Motor neuron (in vitro differentiated cells): ENCODE results near the gene PRR14L. TPM values are rescaled to one million over a fixed set of nuclear protein-coding genes. Genes with fewer than 3 reads are reported as not detected.

ENCODE experiments used
- ATAC-seq, 8 experiments: fragments of 200-7000 bp; cut with Tn5 transposase; replicated peaks in 6 of 8; 2 replicates each; pipeline ENCODE4 v1.8.0; 2021; ENCODE audit warnings: mild to moderate bottlenecking in 8 of 8, moderate library complexity in 8 of 8
- H3K27ac ChIP-seq, 2 donors: fragments of 250-450 bp; sonication (Bioruptor Pico); 2 replicates each; pipeline ENCODE4 v1.9.0; 2021; ENCODE audit warnings: antibody characterized with exemption in 2 of 2, mild to moderate bottlenecking in 2 of 2, moderate library complexity in 1 of 2
- H3K4me1 ChIP-seq, 2 donors: fragments of 250-450 bp; sonication (Bioruptor Pico); replicated peaks in 1 of 2; 2 replicates each; pipeline ENCODE4 v1.6.1; 2021; ENCODE audit warnings: antibody characterized with exemption in 2 of 2, mild to moderate bottlenecking in 2 of 2, moderate library complexity in 1 of 2
- H3K4me3 ChIP-seq, 5 donors: fragments of 250-450 bp; sonication (Bioruptor Pico); 2 replicates each; pipeline ENCODE4 v1.9.0; 2021; ENCODE audit warnings: antibody characterized with exemption in 5 of 5, mild to moderate bottlenecking in 5 of 5, moderate library complexity in 4 of 5
- WGBS, 10 experiments: fragments of 450-650 bp; shearing (Covaris generic); methylation state at CpG; one replicate each; pipeline ENCODE4 v1.0.0; 2022; 5-methylcytosine and 5-hydroxymethylcytosine counted together
- in situ Hi-C, 9 experiments: fragments of 400-800 bp; cut with MboI; loops; one replicate each; pipeline ENCODE4 v1.15.0; 2021; ENCODE audit warnings: low sequenced_read_pairs in 9 of 9, low pct_unique_long_range_greater_than_20kb in 2 of 9; ENCODE audit not compliant: unreplicated experiment in 9 of 9
- total RNA-seq, 8 experiments: library from RNA; unstranded; fragments of 300-600 nt; gene quantifications; 2 replicates each; pipeline versions ENCODE4 v1.2.3 to v1.2.4, GENCODE V29; 2022

The PRR14L gene
- total RNA-seq, 8 experiments from 2014 or later: 17.5 to 52.3 (median 28.6) TPM

- WGBS, 10 experiments: 43 to 100% (median 85%) methylated on average over 2 to 6 of the region's 6 CpGs; no CpG with 5 or more reads in 1 of the 10 experiments
- ATAC-seq: peak in 2 of 8 experiments; percentile 76 to 81
- H3K27ac ChIP-seq: no peak overlapping the region
- peaks cover 0 to 3% of the 10 kb centered on the region in 2 donors for H3K4me1 ChIP-seq
- H3K4me3 ChIP-seq: no peak overlapping the region
- in situ Hi-C loops: no loop called here
These were observed 103.5 kb downstream of the PRR14L start for GRCh38 chr22:31646186-31647019.

GRCh38 chr22:31639436-31640039 is 110.4 kb downstream of the PRR14L start:
- in situ Hi-C loops: no loop called here
- WGBS, 10 experiments: 80 to 100% (median 100%) methylated on average over 1 to 3 of the region's 4 CpGs; no CpG with 5 or more reads in 3 of the 10 experiments
- Histone ChIP-seq H3K27ac (no peak overlapping the region), H3K4me3 (no peak overlapping the region), H3K4me1 (no peaks in the 10 kb centered on the region)
- ATAC-seq: no peak

- no peaks in the 10 kb centered on the region for H3K4me1 ChIP-seq
- H3K4me3 ChIP-seq: no peak overlapping the region
- H3K27ac ChIP-seq: no peak overlapping the region
- in situ Hi-C loops: no loop called here
- no peak for ATAC-seq
- WGBS, 10 experiments: 70 to 87% methylated on average over 3 to 4 of the region's 15 CpGs; no CpG with 5 or more reads in 8 of the 10 experiments
These were observed 111.9 kb downstream of the PRR14L start for GRCh38 chr22:31637891-31638618.

- in situ Hi-C loops: no loop called here
- Histone ChIP-seq H3K4me1 (no peaks in the 10 kb centered on the region), H3K4me3 (no peak overlapping the region), H3K27ac (no peak overlapping the region)
- 80 to 100% (median 90%) methylated on average over 1 to 7 of the region's 10 CpGs; no CpG with 5 or more reads in 3 of the 10 experiments for WGBS, 10 experiments
- no peak for ATAC-seq
These were observed 112.5 kb downstream of the PRR14L start for GRCh38 chr22:31637447-31637890.

DNA sequence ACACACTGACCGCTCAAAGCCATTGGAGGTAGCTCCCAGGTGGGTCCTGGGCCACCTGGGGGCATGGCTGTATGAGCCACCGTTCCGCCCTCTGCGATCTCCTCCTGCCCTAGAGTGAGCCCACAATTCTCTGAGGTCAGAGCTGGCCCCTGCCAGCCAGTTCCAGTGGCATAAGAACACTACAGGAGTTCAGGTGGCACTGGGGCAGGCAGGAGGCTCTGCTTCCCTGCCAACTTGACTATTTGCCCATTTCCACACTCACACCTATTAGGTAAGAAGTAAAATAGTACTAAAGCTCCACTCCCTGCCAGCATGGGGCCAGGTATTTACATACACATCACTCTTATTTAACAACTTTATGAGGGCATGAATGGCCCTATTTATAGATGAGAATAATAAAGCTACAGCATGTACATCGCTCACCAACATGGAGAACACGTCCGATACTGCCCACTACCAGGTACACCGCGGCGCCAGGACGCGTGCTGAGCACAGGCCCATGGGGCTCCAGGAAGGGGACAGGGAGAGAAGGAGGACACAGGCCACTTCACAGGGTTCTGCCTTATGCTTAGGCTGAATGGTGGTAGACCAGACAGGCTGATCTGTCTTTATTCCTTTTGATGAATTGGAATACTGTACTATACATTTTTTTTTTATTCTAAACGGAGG is 114.2 kb downstream of the PRR14L start:
- ATAC-seq: no peak

DNA sequence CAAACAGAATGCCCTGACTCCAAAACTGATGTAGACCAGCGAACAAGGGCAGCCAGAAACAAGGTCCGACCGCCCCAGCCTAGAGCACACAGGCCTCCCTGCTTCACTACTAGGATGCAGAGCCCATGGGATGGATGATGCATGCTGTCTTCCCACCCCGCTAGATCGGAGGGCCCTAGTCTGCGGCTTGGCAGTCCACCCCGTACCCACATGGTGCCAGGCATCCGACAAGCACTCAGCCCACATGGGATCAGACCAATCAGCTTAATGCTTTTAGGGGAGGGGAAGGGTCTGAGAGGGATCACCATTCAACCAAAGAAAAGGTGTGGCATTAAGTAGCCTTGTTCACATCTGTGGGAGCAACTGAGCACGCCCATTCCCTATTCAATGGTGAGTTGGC is 118.5 kb downstream of the PRR14L start:
- ATAC-seq: no peak
- in situ Hi-C loops: no loop called here
- H3K4me1 ChIP-seq: peaks cover 16 to 19% of the 10 kb centered on the region in 2 donors
- WGBS, 10 experiments: 10 to 92% (median 83%) methylated on average over 1 to 3 of the region's 9 CpGs; no CpG with 5 or more reads in 6 of the 10 experiments
- H3K4me3 ChIP-seq: peak overlapping the region in 3 of 5 donors; percentile 52 to 82 (median 58)
- H3K27ac ChIP-seq: peak overlapping the region; percentile 63 to 72

More for the DNA sequence above, 114.2 kb downstream of the PRR14L start:
- in situ Hi-C loops: no loop called here
- Histone ChIP-seq H3K4me1 (peaks cover 6% of the 10 kb centered on the region in 2 donors), H3K27ac (no peak overlapping the region), H3K4me3 (no peak overlapping the region)
- WGBS, 10 experiments: 40 to 100% (median 92%) methylated on average over 1 to 12 of the region's 13 CpGs; no CpG with 5 or more reads in 3 of the 10 experiments

Other genes starting within 250 kb of the PRR14L start
- 10 to 100 TPM; 23.7 to 32.4 (median 26.5) TPM for gene PISD, start 87.9 kb downstream of the PRR14L start, total RNA-seq
- gene DEPDC5, start 3.9 kb upstream of the PRR14L start, total RNA-seq: 10 to 100 TPM; 10.4 to 35.6 (median 14.6) TPM
- 100 to 1,000 TPM in 5 of 8 experiments, 10 to 100 TPM in 3; 49.9 to 226 (median 106) TPM for gene YWHAH, start 194.4 kb upstream of the PRR14L start, total RNA-seq